Peyer's patch (tissue), 4 donors: ENCODE data around the gene TIAM2.

Experiments
- POLR2A ChIP-seq, 2 donors: fragments of 450-650 bp; IDR thresholded peaks; one replicate each; pipeline ENCODE4 v1.5.1; 2017; ENCODE audit warnings: antibody characterized with exemption in 2 of 2, mild to moderate bottlenecking in 2 of 2, moderate library complexity in 2 of 2
- TF ChIP-seq, protein P1 (sequence below), 6 experiments: fragments of 450-650 bp in 4 of 6; fragments of 200-600 bp in 2 of 6; sonication (generic) in 1 of 6; IDR thresholded peaks; one replicate each; pipeline ENCODE4 v1.5.1; 2017 to 2019; ENCODE audit warnings: antibody characterized with exemption in 6 of 6, mild to moderate bottlenecking in 3 of 6, moderate library complexity in 1 of 6

DNA sequence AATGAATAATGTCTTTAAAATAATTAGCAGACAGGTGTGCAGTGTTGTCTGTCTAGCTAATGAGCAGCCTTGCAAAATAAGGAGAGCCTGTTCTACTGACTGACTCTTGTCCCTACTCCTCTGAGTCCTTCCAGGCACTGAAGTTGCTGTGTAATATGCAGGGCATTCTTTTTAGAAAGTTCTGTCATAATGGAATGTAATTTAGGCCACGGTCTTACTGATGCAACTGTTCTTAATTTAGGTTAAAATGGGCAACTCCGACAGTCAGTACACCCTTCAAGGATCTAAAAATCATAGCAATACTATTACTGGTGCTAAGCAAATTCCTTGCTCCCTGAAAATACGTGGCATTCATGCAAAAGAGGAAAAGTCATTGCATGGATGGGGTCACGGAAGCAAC is 133.9 kb downstream of the TIAM2 start:
- TF ChIP-seq, protein P1, sequence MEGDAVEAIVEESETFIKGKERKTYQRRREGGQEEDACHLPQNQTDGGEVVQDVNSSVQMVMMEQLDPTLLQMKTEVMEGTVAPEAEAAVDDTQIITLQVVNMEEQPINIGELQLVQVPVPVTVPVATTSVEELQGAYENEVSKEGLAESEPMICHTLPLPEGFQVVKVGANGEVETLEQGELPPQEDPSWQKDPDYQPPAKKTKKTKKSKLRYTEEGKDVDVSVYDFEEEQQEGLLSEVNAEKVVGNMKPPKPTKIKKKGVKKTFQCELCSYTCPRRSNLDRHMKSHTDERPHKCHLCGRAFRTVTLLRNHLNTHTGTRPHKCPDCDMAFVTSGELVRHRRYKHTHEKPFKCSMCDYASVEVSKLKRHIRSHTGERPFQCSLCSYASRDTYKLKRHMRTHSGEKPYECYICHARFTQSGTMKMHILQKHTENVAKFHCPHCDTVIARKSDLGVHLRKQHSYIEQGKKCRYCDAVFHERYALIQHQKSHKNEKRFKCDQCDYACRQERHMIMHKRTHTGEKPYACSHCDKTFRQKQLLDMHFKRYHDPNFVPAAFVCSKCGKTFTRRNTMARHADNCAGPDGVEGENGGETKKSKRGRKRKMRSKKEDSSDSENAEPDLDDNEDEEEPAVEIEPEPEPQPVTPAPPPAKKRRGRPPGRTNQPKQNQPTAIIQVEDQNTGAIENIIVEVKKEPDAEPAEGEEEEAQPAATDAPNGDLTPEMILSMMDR (IDR thresholded peaks at IDR 0.05): no peak
- no peak for TF ChIP-seq POLR2A (IDR thresholded peaks at IDR 0.05)
